HG03565 (cell line): Measurements from ENCODE around the gene UQCRFS1.
"Not testable (repeated sequence)": the region's sequence is repeated elsewhere in the genome, so short reads cannot be mapped to it uniquely, and the experiment has no call there.

Experiments used
- ATAC-seq: cut with Tn5 transposase; IDR thresholded peaks from one replicate; pipeline ENCODE4 v1.9.1; 2021; ENCODE audit warnings: mild to moderate bottlenecking, moderate library complexity; ENCODE audit not compliant: unreplicated experiment

Gene UQCRFS1

DNA sequence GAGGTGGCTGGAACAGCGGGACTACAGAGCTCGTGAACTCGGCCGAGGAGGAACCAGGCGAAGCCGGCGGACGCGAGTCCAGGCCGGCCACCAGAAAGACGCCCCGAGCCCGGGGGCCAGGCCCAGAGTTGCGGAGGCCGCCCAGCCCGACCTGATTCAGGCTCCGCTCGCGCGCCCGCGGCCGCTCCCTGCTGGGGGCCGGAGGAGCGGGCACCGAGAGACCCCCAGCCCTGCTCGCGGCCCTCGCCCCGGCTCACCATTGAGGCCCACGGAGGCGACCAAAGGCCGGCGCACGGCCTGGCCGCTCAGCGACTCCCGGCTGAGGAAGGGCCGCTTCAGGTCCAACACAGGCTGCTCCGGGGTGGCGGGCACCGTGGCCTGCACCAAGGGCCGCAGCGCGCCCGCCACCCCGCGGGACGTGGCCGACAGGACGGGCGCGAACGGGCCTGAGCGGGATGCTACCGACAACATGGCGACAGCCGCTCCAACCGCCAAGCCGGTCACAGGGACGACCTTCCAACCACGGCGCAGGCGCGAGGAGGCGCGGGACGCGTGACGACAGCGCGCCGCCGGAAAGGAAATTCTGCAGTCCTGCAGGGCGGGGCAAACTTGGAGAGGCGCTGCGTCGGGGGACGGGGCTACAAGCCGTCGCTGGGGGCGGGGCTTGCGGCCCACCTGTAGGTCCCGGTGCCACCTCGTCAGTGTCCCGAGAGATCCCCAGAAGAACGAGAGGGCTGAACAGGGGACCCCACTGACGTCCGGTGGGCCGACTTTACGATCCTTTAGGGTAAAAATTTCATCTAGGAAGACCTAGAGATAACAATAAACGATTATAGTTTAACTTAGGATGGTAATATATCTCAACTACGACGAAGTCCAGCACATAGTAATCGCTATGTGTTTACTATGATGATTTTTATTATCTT is at the start of gene UQCRFS1:
TSS of gene UQCRFS1 (minus strand) at position 504 of the 926 bp plus-strand sequence. CDS start at position 471, 33 bp downstream.
- ATAC-seq, result peak; percentile 93

DNA sequence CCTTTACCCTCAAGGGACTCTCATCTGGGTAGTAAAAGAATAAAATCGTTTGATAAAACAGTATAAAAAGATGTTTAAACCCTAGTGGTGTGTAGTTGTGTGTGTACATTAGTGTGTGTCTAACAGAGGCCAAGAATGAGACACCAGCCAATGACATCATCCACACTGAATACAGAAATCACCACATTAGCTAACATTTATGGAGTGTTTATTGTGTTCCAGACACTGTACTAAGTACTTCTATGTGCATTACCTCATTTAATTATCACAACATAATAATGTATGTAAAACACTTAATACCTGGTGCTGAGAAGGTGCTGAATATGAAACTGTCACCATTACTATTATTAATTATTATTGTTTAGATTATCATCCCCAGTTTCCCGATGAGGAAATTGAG is 49.1 kb upstream of the UQCRFS1 start:
- no peak for ATAC-seq

GRCh38 chr19:29260477-29261317 is 47.7 kb upstream of the UQCRFS1 start:
- no peak for ATAC-seq

DNA sequence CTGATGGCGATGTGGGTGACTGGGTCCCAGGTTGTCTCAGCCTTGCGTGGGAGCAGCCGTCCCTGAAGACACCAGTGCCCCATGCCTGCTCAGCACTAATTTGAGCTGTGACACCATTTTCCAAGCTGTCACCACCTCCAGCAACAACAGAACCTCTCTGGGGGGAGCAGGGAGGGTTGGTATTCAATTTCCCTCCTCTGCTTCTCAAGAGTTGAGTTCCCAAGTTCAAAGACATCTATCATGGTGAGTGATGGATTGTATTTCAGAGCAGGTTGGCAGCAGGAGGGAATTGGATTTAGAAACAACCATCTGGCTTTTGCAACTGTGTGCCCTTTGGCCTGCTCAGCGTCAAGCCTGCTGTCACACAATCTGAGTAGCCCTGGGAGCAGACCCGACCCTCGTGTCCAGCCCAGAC is 46.9 kb upstream of the UQCRFS1 start:
- no peak for ATAC-seq

DNA sequence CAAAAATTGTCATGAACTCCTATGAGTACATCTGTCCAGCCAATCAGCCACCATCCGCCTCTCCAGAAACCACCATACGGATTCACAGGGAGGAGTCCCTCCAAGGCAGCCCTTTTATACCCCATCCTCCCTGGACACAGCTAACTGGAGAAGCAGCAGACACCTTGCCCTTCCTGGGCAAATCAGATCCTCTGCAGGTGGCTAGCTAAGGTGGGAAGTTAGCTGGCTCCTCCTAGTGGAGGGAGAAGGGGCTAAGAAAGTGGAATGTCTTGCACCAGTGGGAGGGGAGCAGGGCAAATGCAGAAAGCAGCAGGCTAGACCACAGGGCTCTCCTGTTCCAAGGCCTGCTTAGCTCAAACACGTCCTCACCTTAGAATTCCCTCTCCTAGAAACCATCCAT is 46.2 kb upstream of the UQCRFS1 start:
- ATAC-seq, result no peak

DNA sequence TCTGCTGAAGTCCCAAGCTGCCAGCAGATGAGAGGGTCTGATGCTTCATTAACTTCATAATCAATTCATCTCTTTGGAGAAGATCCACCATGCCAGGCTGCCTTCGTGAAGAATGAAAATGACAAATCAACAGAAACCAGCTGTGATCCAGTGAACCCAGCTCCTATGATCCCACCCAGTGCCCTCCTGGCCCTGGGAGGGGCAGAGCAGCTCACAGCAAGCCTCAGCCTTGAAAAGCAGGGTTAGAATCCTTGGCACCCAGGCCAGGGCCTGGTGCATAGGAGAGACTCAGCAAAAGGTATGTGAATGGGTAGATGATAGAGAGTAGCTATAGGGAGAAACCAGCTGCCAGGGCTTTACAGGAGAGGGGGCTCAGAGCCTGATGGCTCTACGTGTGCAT is 43.6 kb upstream of the UQCRFS1 start:
- no peak for ATAC-seq

DNA sequence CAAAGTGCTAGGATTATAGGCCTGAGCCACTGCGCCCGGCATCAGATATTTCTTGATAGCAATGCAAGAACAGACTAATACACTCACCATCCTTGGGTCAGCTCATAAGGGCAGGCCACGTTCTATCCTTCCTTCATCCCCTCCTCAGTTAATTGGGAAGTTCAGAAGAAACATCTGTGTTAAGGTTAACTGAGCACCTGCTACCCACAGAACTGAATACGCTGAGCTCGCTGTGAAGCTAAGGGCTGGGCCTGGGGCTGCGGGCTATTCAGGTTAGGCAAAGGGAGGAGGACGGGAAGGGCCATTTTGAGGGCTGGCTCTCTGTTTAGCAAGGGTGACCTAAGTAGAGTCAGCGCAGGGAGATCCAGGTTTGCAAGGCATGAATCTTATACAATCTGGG is 43.0 kb upstream of the UQCRFS1 start:
- ATAC-seq, result no peak

DNA sequence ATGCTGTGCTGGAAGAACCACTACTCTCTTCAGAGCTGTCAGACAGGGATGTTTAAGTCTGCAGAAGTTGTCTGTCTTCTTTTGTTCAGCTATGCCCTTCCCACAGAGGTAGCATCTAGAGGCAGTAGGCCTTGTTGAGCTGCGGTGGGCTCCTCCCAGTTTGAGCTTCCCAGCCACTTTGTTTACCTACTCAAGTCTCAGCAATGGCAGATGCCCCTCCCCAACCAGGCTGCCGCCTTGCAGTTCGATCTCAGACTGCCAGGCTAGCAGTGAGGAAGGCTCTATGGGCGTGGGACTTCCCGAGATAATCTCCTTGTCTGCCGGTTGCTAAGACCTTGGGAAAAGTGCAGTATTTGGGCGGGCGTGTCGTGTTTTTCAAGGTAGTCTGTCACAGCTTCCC is 42.1 kb upstream of the UQCRFS1 start:
- no peak for ATAC-seq

GRCh38 chr19:29249798-29250197 is 36.8 kb upstream of the UQCRFS1 start:
- ATAC-seq, result not testable (repeated sequence)

DNA sequence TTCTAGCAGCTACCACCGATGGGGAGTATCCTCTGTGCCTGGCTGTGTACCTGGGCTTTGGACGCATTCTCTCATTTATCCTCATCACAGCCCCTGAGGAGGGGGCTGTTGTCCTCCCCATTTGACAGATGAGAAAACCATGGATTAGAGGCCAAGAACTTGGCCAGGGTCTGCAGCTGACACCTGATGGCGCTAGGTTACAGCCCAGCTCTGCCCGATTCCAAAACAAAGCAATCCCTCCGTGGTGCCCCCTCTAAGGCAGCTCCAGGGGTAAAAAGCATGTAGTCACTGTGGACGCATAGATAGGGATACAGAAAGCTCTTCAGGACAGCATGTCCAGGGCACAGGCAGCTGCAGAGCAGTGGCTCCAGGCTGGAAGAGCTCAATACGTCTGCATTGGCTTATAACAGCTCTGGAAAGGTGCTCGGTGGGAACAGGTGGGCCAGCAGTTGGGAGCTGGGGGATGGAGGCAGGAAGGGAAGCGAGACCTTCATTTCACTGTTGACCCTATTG is 35.4 kb upstream of the UQCRFS1 start:
- ATAC-seq, result no peak

GRCh38 chr19:29247872-29248271 is 34.9 kb upstream of the UQCRFS1 start:
- no peak for ATAC-seq

DNA sequence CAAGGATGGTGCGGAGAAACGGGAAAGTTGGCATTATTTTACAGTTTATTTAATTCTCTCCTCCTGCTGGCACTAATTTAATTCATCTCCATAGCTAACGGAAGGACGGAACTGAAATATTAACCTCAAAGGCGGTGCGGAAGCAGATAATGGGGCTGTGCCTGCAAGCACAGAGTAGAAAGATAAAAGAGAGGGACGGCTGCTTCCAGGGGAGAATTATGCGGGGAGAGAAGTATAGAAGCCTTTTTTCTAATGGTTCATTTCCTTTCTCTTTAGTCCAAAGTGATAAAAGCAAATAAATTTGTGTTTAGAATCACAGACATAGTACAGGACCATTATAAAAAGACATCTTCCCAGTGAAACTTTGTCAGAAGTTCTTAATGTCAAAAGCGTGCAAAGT is 34.5 kb upstream of the UQCRFS1 start:
- no peak for ATAC-seq

DNA sequence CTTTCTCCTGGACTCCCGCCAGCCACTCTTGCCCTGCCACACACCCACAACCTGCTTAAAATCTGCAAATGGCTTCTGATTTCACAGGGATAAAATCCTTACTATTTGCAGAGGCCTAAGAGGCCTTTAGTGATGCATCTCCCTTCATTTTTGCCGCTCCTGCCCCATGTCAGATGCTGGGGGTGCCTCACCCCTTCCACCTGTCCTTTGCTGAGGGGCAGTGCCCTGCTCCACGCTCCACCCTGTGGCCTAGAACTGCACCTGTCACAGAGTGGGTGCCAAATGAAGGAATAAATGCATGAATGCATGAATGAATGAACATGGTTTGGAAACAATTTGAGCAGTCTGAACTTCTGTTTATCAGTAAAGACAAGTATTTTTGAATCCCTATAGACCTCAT is 34.1 kb upstream of the UQCRFS1 start:
- ATAC-seq, result no peak

DNA sequence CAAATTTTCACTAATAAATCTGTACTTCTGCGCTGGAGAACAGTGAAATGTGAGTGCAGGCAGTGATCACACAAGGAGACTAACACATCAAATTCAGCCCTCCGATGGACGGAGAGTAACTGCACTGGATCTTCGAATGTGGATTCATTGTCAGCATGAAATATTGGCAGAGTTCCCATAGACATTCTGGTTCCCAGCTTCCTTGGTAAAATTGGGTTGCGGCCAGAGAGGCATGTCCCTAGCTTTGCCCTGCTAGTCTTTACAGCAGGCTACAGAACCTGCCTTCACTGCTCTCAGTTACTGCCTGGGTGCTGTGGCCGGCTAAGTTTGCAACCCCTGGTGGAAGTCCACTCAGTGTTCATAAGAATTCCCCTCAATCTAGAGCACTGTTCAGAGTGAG is 32.3 kb upstream of the UQCRFS1 start:
- no peak for ATAC-seq

DNA sequence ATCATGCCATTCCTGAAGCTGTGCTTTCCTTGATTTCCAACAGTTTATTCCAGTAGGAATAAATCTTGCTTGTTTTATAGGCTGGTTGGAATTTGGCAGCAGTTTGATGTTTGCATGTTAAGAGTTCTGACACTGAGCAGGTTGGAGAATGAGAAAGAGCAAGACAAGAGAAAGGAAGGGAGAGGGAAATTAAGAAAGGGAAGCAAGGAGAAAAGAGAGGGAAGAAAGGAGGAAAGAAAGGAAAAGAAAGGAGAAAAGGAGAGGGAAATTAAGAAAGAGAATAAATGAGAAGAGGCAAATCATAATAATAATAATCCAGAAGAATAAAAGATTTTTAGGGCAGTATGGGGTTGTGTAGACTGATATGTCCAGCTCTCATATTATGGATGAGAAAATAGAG is 28.4 kb upstream of the UQCRFS1 start:
- ATAC-seq, result no peak

DNA sequence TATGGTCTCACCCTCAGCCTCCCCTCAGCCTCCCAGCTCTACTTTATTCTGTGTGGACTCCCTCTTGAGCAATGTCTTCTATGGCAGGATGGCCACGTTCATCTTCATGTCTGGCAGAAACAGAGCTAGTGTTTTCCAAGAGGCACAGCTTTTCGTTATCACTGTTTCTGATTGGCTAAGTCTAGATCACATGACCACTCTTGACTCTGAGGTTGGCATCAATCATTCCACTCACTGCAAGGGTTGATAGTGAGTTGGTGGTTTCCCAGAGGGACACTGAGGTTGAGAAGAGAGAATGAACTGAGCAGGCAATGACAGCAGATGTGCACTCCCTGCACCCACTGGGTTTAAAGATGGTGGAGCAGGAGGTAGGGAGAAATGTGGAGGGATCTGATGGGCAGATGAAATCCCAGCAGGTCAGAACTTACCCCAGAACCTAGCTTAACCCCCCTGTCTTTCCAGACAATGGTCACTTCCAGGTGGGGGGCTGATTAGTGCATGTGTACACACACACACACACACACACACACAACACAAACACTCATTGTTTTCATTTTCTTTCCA is 26.3 kb upstream of the UQCRFS1 start:
- ATAC-seq, result no peak

DNA sequence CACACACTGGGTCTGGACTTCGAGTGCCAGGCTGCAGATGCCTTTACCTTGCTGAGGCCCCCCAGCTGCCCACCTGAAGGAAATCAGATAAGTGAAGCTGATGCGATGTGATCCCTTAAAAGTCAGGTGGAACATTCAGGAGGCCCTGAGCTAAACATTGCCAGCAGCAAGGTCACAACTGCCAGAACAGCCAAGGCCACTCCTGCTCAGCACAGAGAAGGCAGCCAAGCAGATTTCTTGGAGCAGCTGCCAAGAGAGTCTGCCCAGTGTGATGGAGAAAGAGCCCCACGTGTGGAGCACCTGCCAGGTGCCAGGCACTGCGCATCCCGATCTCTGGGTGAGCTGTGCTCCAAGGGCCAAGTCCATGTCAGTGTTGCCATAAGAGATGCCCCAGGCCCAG is 20.6 kb upstream of the UQCRFS1 start:
- ATAC-seq, result no peak

DNA sequence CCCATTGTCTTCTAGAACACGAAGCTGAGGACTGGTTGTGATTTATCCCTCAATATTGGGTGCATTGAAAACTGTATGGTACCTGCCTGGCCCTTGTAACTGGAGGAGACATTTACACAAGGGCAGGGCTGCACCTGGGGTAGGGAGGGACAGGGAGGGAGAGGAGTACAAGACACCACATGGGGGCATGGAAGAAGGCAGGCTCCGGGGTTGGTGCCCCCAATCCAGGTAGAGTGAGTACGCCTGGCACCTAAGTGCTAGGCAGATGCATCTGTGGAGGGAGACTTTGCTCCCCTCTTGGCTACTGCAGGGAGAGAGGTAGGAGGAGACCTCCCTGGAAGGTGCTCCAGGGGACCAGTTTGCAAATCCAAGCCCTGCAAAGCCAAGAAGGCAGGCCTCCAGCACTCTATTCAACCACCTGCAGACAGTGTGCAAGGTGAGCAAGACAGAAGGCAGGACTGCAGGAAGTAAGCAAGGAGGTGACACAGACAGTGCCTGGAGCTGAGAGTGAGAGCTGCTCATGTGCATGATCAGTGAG is 19.4 kb upstream of the UQCRFS1 start:
- no peak for ATAC-seq

GRCh38 chr19:29231306-29231705 is 18.4 kb upstream of the UQCRFS1 start:
- not testable (repeated sequence) for ATAC-seq

DNA sequence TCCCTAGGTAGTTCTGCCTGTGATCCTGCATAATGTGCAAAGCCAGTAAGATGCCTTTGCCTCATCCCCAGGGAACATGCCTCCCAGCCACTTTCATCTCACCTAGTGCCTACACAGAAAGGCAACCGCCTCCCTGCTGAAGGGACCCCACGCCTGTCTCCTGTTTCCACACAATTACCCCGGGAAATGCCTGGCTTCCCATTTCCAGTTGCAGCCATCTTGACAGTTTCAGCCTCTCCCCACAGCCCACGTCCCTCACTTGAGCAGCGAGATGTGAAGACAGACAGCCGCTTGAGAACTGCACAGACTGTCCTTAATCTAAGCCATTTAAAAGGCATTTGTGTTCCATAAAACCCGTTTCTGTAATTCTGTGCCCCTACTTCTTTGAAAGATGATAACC is 4.7 kb upstream of the UQCRFS1 start:
- ATAC-seq, result no peak

- no peak for ATAC-seq
These were observed 3.1 kb upstream of the UQCRFS1 start for GRCh38 chr19:29216021-29216420.
